ENCODE results near the gene DHX36. TPM values are rescaled to one million over a fixed set of nuclear protein-coding genes. Genes with fewer than 3 reads are reported as not detected.
A peak's percentile ranks its signal among the peaks of the same experiment; 100 is the strongest.

DHX36 gene
- total RNA-seq, 1 donor from 2014 or later = 76.7 TPM

DNA sequence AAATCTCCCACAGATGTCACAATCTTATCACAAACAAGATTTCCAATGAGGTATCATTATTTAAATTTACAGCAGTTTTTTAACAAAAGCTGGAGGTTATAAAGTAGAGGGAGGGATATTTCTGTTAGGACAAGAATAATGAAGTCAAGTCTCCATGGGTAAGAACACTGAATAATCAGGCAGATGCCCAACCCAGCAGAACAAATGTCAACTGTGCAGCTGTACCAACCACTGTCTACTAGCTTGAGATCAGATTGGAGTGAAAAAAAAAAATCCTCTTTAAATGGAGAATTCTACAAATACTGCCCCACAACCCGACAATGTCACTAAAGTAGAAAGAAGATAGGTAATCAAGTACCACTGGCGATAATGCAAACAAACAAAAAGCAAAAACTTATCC lies 30.3 kb downstream of the DHX36 start:
- H3K9me3 ChIP-seq (ENCODE audit: control insufficient read depth in 3 of 3, low read length in 3 of 3) = no peaks in the 10 kb centered on the region
- no peak overlapping the region for H3K27ac ChIP-seq (ENCODE audit: low read depth, low read length)
- H3K36me3 ChIP-seq (ENCODE audit: control insufficient read depth in 3 of 3, insufficient read depth in 3 of 3, low read length in 3 of 3) = peaks cover 7 to 52% (median 47%) of the 10 kb centered on the region in 3 donors
- no peak overlapping the region for H3K9ac ChIP-seq (ENCODE audit: low read depth in 1 of 3, low read length in 3 of 3)
- no peaks in the 10 kb centered on the region for H3K27me3 ChIP-seq (ENCODE audit: control insufficient read depth in 3 of 3, insufficient read depth in 3 of 3, low read length in 3 of 3)
- no peaks in the 10 kb centered on the region for H3K4me1 ChIP-seq (ENCODE audit: control insufficient read depth in 3 of 3, insufficient read depth in 3 of 3, low read length in 3 of 3)
- H3K4me3 ChIP-seq (ENCODE audit: low read length in 3 of 3) = no peak overlapping the region

DNA sequence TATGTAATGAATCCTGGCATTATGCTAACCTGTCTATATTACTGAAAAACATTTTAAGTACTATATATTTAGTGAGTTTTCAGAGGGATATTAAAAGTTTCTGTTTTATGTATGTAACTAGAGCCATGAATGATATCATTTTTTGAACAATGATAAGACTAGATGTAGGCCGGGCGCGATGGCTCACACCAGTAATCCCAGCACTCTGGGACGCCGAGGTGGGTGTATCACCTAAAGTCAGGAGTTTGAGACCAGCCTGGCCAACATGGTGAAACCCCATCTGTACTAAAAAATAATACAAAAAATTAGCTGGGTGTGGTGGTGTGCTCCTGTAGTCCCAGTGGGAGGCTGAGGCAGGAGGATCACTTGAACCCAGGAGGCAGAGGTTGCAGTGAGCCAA lies 34.1 kb downstream of the DHX36 start:
- Histone ChIP-seq H3K36me3 (ENCODE audit: control insufficient read depth in 3 of 3, insufficient read depth in 3 of 3, low read length in 3 of 3) (peaks cover 11 to 55% (median 54%) of the 10 kb centered on the region in 3 donors), H3K27ac (ENCODE audit: low read depth, low read length) (no peak overlapping the region), H3K9me3 (ENCODE audit: control insufficient read depth in 3 of 3, low read length in 3 of 3) (no peaks in the 10 kb centered on the region), H3K4me3 (ENCODE audit: low read length in 3 of 3) (no peak overlapping the region), H3K9ac (ENCODE audit: low read depth in 1 of 3, low read length in 3 of 3) (no peak overlapping the region), H3K27me3 (ENCODE audit: control insufficient read depth in 3 of 3, insufficient read depth in 3 of 3, low read length in 3 of 3) (no peaks in the 10 kb centered on the region), H3K4me1 (ENCODE audit: control insufficient read depth in 3 of 3, insufficient read depth in 3 of 3, low read length in 3 of 3) (no peaks in the 10 kb centered on the region)

DNA sequence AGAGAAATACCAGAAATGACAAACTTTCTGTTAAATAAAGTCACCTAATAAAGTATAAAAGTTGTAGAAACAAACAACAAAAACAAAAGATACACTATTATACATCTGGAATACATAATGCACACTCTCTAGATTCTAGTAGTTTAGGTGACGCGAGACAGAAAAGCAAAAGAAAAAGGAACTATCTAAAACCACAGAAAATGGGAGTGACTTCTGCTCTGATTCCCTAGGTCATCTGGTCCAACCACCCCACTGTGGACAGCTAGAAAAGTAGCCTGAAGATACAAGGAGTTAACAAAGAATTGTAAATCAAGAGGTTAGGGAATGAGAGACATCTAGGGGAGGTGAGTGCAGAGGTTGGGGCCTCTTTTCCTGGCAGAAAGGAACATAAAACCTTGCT lies 39.1 kb downstream of the DHX36 start:
- no peaks in the 10 kb centered on the region for H3K9me3 ChIP-seq (ENCODE audit: control insufficient read depth in 3 of 3, low read length in 3 of 3)
- H3K4me1 ChIP-seq (ENCODE audit: control insufficient read depth in 3 of 3, insufficient read depth in 3 of 3, low read length in 3 of 3) = no peaks in the 10 kb centered on the region
- H3K36me3 ChIP-seq (ENCODE audit: control insufficient read depth in 3 of 3, insufficient read depth in 3 of 3, low read length in 3 of 3) = peaks cover 19 to 62% (median 47%) of the 10 kb centered on the region in 3 donors
- H3K9ac ChIP-seq (ENCODE audit: low read depth in 1 of 3, low read length in 3 of 3) = no peak overlapping the region
- H3K4me3 ChIP-seq (ENCODE audit: low read length in 3 of 3) = no peak overlapping the region
- no peaks in the 10 kb centered on the region for H3K27me3 ChIP-seq (ENCODE audit: control insufficient read depth in 3 of 3, insufficient read depth in 3 of 3, low read length in 3 of 3)
- H3K27ac ChIP-seq (ENCODE audit: low read depth, low read length) = no peak overlapping the region

DNA sequence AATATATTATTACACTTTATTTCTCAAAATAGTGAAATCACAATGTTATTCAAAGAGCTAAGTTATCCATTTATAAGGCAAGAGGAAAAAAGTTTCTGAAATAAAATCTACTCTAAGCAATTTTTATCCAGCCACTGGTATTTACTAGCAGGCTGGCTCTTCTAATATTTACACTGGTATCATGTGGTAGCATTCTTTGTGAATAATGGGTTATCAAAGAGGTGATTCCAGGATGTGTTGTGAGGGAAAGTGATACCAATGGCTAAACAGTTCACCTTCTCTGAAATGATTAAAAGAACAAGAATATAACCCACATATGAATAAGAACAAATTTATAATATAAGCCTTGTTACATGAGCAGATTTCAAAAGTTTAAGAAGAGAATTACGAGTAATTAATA lies 44.1 kb downstream of the DHX36 start:
- H3K9ac ChIP-seq (ENCODE audit: low read depth in 1 of 3, low read length in 3 of 3) = no peak overlapping the region
- H3K4me1 ChIP-seq (ENCODE audit: control insufficient read depth in 3 of 3, insufficient read depth in 3 of 3, low read length in 3 of 3) = no peaks in the 10 kb centered on the region
- H3K27me3 ChIP-seq (ENCODE audit: control insufficient read depth in 3 of 3, insufficient read depth in 3 of 3, low read length in 3 of 3) = no peaks in the 10 kb centered on the region
- no peak overlapping the region for H3K27ac ChIP-seq (ENCODE audit: low read depth, low read length)
- H3K36me3 ChIP-seq (ENCODE audit: control insufficient read depth in 3 of 3, insufficient read depth in 3 of 3, low read length in 3 of 3) = peaks cover 25 to 62% (median 52%) of the 10 kb centered on the region in 3 donors
- no peaks in the 10 kb centered on the region for H3K9me3 ChIP-seq (ENCODE audit: control insufficient read depth in 3 of 3, low read length in 3 of 3)
- H3K4me3 ChIP-seq (ENCODE audit: low read length in 3 of 3) = no peak overlapping the region

DNA sequence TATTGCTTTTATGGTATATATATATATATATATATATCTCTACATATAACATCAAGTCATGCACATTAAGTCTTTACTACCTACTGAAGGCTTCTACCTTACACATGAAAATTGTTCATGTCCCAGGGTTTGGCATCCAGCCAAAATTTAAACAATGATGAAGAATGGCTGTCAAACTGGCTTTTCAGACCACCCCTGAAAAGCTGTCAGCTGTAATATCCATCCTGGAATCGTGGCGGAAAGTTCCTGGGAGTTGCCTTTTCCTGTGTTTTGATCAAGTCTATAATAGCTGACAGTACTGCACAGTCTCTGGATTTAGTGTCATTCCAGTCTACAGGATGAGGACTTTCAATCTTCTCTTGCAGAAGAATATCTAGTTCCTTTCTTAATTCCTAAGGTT lies 48.3 kb downstream of the DHX36 start:
- H3K36me3 ChIP-seq (ENCODE audit: control insufficient read depth in 3 of 3, insufficient read depth in 3 of 3, low read length in 3 of 3) = peaks cover 16 to 54% (median 36%) of the 10 kb centered on the region in 3 donors
- H3K9ac ChIP-seq (ENCODE audit: low read depth in 1 of 3, low read length in 3 of 3) = no peak overlapping the region
- H3K4me1 ChIP-seq (ENCODE audit: control insufficient read depth in 3 of 3, insufficient read depth in 3 of 3, low read length in 3 of 3) = no peaks in the 10 kb centered on the region
- no peaks in the 10 kb centered on the region for H3K27me3 ChIP-seq (ENCODE audit: control insufficient read depth in 3 of 3, insufficient read depth in 3 of 3, low read length in 3 of 3)
- no peaks in the 10 kb centered on the region for H3K9me3 ChIP-seq (ENCODE audit: control insufficient read depth in 3 of 3, low read length in 3 of 3)
- H3K27ac ChIP-seq (ENCODE audit: low read depth, low read length) = no peak overlapping the region
- no peak overlapping the region for H3K4me3 ChIP-seq (ENCODE audit: low read length in 3 of 3)

DNA sequence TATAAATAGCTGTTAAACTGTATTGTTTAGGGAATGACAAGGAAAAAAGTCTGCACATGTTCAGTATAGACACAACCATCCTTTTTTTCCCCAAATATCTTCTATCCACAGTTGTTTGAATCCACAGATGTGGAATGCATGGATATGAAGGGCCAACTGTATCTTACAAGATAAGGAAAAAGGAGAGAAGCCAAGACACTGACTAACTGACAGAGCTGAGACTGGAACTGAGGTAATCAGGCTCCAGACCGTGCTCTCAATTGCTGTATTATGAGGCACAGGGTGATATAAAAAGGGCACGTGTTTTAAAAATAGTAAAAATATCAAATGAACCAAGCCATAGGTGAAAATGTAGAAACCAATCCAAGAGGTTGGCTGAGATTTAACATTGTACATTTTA lies 49.0 kb downstream of the DHX36 start:
- Histone ChIP-seq H3K4me3 (ENCODE audit: low read length in 3 of 3) (no peak overlapping the region), H3K4me1 (ENCODE audit: control insufficient read depth in 3 of 3, insufficient read depth in 3 of 3, low read length in 3 of 3) (no peaks in the 10 kb centered on the region), H3K9me3 (ENCODE audit: control insufficient read depth in 3 of 3, low read length in 3 of 3) (no peaks in the 10 kb centered on the region), H3K27me3 (ENCODE audit: control insufficient read depth in 3 of 3, insufficient read depth in 3 of 3, low read length in 3 of 3) (no peaks in the 10 kb centered on the region), H3K27ac (ENCODE audit: low read depth, low read length) (no peak overlapping the region), H3K36me3 (ENCODE audit: control insufficient read depth in 3 of 3, insufficient read depth in 3 of 3, low read length in 3 of 3) (peaks cover 13 to 47% (median 30%) of the 10 kb centered on the region in 3 donors), H3K9ac (ENCODE audit: low read depth in 1 of 3, low read length in 3 of 3) (no peak overlapping the region)

DNA sequence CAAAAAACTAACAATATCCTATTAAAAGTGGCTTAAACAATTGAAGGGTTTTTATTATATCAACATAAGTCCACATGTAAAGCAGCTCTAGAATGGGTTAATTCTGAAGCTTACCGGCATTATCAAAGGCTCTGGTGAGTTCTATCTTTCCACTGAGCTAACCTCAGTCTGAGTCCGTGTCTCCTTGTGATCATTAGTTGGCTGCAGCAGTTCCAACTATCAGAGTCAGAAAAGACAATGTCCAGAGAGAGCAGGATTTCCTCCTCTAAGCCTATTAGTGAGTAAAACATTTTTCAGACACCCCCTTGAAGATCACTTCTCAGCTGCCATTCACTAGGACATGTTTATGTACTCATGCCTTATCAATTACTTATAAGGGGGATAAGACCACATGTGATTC lies 49.9 kb downstream of the DHX36 start:
- peaks cover 15 to 39% (median 23%) of the 10 kb centered on the region in 3 donors for H3K36me3 ChIP-seq (ENCODE audit: control insufficient read depth in 3 of 3, insufficient read depth in 3 of 3, low read length in 3 of 3)

DNA sequence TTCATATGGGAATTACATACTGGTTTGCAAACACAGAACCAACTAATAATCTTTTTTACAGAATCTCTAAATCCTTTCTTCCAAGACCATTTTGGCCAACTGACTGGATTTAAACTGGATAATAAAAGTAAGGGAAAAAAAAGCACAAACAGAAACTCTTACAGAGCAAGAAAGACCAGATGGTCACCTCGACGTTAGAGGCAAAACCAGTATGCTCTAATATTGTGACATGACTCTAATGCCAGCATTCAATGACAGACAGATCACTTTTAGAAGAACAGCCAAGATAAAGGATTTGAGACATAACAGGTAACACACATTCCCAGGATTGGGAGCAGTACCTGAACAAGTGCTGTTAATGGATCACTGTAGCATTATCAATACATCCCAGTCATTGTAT lies 50.9 kb downstream of the DHX36 start:
- H3K9ac ChIP-seq (ENCODE audit: low read depth in 1 of 3, low read length in 3 of 3) = no peak overlapping the region
- H3K9me3 ChIP-seq (ENCODE audit: control insufficient read depth in 3 of 3, low read length in 3 of 3) = no peaks in the 10 kb centered on the region
- no peak overlapping the region for H3K4me3 ChIP-seq (ENCODE audit: low read length in 3 of 3)
- no peak overlapping the region for H3K27ac ChIP-seq (ENCODE audit: low read depth, low read length)
- H3K36me3 ChIP-seq (ENCODE audit: control insufficient read depth in 3 of 3, insufficient read depth in 3 of 3, low read length in 3 of 3) = peaks cover 10 to 33% (median 19%) of the 10 kb centered on the region in 3 donors
- H3K4me1 ChIP-seq (ENCODE audit: control insufficient read depth in 3 of 3, insufficient read depth in 3 of 3, low read length in 3 of 3) = no peaks in the 10 kb centered on the region
- no peaks in the 10 kb centered on the region for H3K27me3 ChIP-seq (ENCODE audit: control insufficient read depth in 3 of 3, insufficient read depth in 3 of 3, low read length in 3 of 3)

More for the DNA sequence above, 49.9 kb downstream of the DHX36 start:
- Histone ChIP-seq H3K4me3 (ENCODE audit: low read length in 3 of 3) (no peak overlapping the region), H3K4me1 (ENCODE audit: control insufficient read depth in 3 of 3, insufficient read depth in 3 of 3, low read length in 3 of 3) (no peaks in the 10 kb centered on the region), H3K9ac (ENCODE audit: low read depth in 1 of 3, low read length in 3 of 3) (no peak overlapping the region), H3K27ac (ENCODE audit: low read depth, low read length) (no peak overlapping the region), H3K9me3 (ENCODE audit: control insufficient read depth in 3 of 3, low read length in 3 of 3) (no peaks in the 10 kb centered on the region), H3K27me3 (ENCODE audit: control insufficient read depth in 3 of 3, insufficient read depth in 3 of 3, low read length in 3 of 3) (no peaks in the 10 kb centered on the region)

DNA sequence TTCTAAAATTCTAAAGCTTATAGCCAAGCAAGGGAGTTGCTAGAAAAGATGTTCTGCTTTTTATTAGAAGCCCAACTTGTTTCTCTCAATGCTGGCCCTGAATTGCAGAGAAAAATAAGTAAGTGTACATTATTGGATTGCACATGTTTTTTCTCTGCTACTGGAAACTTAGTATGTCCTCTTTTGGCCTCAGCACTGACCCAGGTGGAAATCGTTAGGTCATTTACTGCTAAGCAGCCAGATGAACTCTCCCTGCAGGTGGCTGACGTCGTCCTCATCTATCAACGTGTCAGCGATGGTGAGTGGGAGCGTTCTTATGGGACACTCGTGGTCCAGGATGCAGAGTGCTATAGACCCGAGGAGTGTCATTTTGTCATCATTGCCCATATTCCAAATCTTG lies 69.8 kb downstream of the DHX36 start:
- no peak overlapping the region for H3K4me3 ChIP-seq (ENCODE audit: low read length in 3 of 3)
- H3K27ac ChIP-seq (ENCODE audit: low read depth, low read length) = no peak overlapping the region
- H3K27me3 ChIP-seq (ENCODE audit: control insufficient read depth in 3 of 3, insufficient read depth in 3 of 3, low read length in 3 of 3) = no peaks in the 10 kb centered on the region
- H3K9me3 ChIP-seq (ENCODE audit: control insufficient read depth in 3 of 3, low read length in 3 of 3) = no peaks in the 10 kb centered on the region
- no peaks in the 10 kb centered on the region for H3K4me1 ChIP-seq (ENCODE audit: control insufficient read depth in 3 of 3, insufficient read depth in 3 of 3, low read length in 3 of 3)
- no peak overlapping the region for H3K9ac ChIP-seq (ENCODE audit: low read depth in 1 of 3, low read length in 3 of 3)
- peaks cover 6 to 35% (median 6%) of the 10 kb centered on the region in 3 donors for H3K36me3 ChIP-seq (ENCODE audit: control insufficient read depth in 3 of 3, insufficient read depth in 3 of 3, low read length in 3 of 3)

DNA sequence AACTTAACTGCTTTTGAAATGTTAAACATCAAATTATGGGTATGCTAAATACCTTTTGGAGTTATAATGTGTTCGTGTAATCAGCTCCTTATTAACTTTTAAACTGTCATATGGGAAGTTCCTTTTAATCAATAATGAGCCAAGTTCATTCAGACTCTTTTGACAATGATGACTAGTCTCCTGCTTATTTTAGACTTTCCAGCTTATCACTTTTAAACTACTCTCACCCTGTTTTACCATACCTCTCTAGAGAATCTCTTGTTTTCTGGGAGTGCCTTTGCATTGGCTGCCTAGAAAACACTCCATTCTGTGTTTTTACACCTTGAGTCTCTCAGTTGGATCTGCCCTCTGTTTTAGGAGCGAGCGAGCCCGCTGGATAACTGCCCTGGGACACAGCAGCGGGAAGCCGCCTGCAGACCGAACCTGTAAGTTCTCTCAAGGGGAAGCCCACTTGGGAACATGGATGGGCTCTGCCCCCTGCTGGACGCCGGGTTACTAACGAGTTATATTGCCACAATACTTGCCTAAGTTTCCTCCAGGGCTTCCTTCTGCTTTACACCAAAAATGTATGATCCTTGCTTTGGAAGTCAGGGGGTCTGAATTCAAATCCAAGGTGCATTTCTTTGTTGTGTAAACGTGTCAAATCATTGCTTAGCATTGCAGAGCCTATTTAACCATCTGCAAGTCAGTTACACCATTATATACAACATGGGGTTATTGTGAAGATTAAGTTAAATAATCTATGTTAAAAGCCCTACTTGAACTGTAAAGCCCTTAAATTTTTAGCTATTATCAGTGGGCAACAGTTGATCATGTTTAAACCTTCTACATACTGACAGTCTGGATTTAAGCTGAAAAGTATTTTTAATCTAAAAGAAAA lies 71.3 kb downstream of the DHX36 start:
- H3K27ac ChIP-seq (ENCODE audit: low read depth, low read length) = no peak overlapping the region
- H3K4me3 ChIP-seq (ENCODE audit: low read length in 3 of 3) = no peak overlapping the region
- H3K9me3 ChIP-seq (ENCODE audit: control insufficient read depth in 3 of 3, low read length in 3 of 3) = no peaks in the 10 kb centered on the region
- H3K9ac ChIP-seq (ENCODE audit: low read depth in 1 of 3, low read length in 3 of 3) = peak overlapping the region in 1 of 3 donors; percentile 4
- H3K4me1 ChIP-seq (ENCODE audit: control insufficient read depth in 3 of 3, insufficient read depth in 3 of 3, low read length in 3 of 3) = no peaks in the 10 kb centered on the region
- H3K27me3 ChIP-seq (ENCODE audit: control insufficient read depth in 3 of 3, insufficient read depth in 3 of 3, low read length in 3 of 3) = no peaks in the 10 kb centered on the region
- H3K36me3 ChIP-seq (ENCODE audit: control insufficient read depth in 3 of 3, insufficient read depth in 3 of 3, low read length in 3 of 3) = peaks cover 6 to 33% (median 6%) of the 10 kb centered on the region in 3 donors

Data from skeletal muscle tissue (tissue), 4 donors.